K562 (cell line): ENCODE measurements around the gene CASP9. TPM values are rescaled to one million over a fixed set of nuclear protein-coding genes. Genes with fewer than 3 reads are reported as not detected.

ENCODE experiments used
- RHOXF2B ChIP-seq: fragments of 250-450 bp; sonication (Bioruptor Pico); conservative IDR thresholded peaks from 2 replicates; pipeline ENCODE4 v1.5.1; 2021
- polyA plus RNA-seq, 8 experiments: library from polyadenylated mRNA; depleted of rRNA in 4 of 8; stranded (reverse) in 5 of 8; unstranded in 3 of 8; fragments of >200 nt; fragmentation: Nextera tagmentation in 2 of 8; fragmentation: Illumina TruSeq in 1 of 8; extraction: Ambion mirVana in 2 of 8; extraction: Trizol in 1 of 8; gene quantifications; 2 replicates each; pipeline versions ENCODE4 v1.2.1 to v1.2.3, GENCODE V29; 2011 to 2014; ENCODE audit warnings: inconsistent platforms in 1 of 8, missing spikeins in 1 of 8
- total RNA-seq, 7 experiments: library from RNA; depleted of rRNA in 6 of 7; stranded (reverse); fragments of >200 nt in 6 of 7; fragmentation: Illumina TruSeq in 2 of 7; extraction: Trizol in 2 of 7; gene quantifications; 2 replicates each; pipeline versions ENCODE4 v1.2.1 to v1.2.3, GENCODE V29; 2011 to 2021; ENCODE audit warnings: low replicate concordance in 1 of 7
- TF ChIP-seq, protein P1 (sequence below): fragments of 450-650 bp; IDR thresholded peaks from 2 replicates; pipeline ENCODE4 v1.6.1; 2016; ENCODE audit warnings: low read depth
- TF ChIP-seq, protein P2 (sequence below): fragments of 250-450 bp; sonication (Bioruptor Pico); IDR thresholded peaks from 2 replicates; pipeline ENCODE4 v1.4.0; 2020; ENCODE audit warnings: mild to moderate bottlenecking, moderate library complexity, borderline replicate concordance

Gene CASP9
- total and polyA plus RNA-seq, 9 of the 15 experiments (the other 6 are each of a cell fraction or from before 2014, with no cell fraction given), result 10.8 to 54.1 (median 30.7) TPM

DNA sequence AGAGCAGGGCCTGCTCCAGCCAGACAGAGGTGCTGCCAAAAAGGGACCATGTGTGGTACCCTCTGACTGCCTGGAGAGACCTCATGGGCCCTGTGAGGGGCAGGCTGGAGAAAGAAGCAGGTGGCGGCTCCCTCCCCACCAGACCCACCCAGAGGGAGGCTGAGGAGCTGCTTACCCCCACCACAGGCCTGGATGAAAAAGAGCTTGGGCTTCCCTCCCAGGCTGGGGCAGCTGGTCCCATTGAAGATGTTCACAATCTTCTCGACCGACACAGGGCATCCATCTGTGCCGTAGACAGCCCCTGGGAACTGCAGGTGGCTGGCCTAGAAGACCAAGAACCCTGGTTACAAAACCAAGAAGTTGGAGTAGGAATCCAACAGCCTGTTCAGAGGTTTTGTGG lies 19.6 kb downstream of the CASP9 start (continued):
- TF ChIP-seq, protein P1, sequence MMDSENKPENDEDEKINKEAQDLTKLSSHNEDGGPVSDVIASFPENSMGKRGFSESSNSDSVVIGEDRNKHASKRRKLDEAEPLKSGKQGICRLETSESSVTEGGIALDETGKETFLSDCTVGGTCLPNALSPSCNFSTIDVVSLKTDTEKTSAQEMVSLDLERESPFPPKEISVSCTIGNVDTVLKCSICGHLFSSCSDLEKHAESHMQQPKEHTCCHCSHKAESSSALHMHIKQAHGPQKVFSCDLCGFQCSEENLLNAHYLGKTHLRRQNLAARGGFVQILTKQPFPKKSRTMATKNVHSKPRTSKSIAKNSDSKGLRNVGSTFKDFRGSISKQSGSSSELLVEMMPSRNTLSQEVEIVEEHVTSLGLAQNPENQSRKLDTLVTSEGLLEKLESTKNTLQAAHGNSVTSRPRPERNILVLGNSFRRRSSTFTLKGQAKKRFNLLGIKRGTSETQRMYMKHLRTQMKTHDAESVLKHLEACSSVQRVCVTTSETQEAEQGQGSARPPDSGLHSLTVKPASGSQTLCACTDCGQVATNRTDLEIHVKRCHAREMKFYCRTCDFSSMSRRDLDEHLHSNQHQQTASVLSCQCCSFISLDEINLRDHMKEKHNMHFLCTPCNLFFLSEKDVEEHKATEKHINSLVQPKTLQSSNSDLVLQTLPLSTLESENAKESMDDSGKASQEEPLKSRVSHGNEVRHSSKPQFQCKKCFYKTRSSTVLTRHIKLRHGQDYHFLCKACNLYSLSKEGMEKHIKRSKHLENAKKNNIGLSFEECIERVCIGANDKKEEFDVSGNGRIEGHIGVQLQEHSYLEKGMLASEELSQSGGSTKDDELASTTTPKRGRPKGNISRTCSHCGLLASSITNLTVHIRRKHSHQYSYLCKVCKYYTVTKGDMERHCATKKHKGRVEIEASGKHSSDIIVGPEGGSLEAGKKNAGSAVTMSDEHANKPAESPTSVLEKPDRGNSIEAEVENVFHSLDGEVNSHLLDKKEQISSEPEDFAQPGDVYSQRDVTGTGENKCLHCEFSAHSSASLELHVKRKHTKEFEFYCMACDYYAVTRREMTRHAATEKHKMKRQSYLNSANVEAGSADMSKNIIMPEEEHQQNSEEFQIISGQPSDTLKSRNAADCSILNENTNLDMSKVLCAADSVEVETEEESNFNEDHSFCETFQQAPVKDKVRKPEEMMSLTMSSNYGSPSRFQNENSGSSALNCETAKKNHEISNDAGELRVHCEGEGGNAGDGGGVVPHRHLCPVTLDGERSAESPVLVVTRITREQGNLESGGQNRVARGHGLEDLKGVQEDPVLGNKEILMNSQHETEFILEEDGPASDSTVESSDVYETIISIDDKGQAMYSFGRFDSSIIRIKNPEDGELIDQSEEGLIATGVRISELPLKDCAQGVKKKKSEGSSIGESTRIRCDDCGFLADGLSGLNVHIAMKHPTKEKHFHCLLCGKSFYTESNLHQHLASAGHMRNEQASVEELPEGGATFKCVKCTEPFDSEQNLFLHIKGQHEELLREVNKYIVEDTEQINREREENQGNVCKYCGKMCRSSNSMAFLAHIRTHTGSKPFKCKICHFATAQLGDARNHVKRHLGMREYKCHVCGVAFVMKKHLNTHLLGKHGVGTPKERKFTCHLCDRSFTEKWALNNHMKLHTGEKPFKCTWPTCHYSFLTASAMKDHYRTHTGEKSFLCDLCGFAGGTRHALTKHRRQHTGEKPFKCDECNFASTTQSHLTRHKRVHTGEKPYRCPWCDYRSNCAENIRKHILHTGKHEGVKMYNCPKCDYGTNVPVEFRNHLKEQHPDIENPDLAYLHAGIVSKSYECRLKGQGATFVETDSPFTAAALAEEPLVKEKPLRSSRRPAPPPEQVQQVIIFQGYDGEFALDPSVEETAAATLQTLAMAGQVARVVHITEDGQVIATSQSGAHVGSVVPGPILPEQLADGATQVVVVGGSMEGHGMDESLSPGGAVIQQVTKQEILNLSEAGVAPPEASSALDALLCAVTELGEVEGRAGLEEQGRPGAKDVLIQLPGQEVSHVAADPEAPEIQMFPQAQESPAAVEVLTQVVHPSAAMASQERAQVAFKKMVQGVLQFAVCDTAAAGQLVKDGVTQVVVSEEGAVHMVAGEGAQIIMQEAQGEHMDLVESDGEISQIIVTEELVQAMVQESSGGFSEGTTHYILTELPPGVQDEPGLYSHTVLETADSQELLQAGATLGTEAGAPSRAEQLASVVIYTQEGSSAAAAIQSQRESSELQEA, result no peak
- no peak for TF ChIP-seq RHOXF2B
- TF ChIP-seq, protein P2, sequence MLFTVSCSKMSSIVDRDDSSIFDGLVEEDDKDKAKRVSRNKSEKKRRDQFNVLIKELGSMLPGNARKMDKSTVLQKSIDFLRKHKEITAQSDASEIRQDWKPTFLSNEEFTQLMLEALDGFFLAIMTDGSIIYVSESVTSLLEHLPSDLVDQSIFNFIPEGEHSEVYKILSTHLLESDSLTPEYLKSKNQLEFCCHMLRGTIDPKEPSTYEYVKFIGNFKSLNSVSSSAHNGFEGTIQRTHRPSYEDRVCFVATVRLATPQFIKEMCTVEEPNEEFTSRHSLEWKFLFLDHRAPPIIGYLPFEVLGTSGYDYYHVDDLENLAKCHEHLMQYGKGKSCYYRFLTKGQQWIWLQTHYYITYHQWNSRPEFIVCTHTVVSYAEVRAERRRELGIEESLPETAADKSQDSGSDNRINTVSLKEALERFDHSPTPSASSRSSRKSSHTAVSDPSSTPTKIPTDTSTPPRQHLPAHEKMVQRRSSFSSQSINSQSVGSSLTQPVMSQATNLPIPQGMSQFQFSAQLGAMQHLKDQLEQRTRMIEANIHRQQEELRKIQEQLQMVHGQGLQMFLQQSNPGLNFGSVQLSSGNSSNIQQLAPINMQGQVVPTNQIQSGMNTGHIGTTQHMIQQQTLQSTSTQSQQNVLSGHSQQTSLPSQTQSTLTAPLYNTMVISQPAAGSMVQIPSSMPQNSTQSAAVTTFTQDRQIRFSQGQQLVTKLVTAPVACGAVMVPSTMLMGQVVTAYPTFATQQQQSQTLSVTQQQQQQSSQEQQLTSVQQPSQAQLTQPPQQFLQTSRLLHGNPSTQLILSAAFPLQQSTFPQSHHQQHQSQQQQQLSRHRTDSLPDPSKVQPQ, result no peak
